B cell (primary cell): ENCODE data around the gene VSIG10L. TPM values are rescaled to one million over a fixed set of nuclear protein-coding genes. Genes with fewer than 3 reads are reported as not detected.
A peak's percentile ranks its signal among the peaks of the same experiment; 100 is the strongest.

Experiments
- ATAC-seq: fragments of 200-7000 bp; cut with Tn5 transposase; one replicate; pipeline ENCODE4 v1.10.0; 2021; ENCODE audit warnings: low read depth, mild to moderate bottlenecking, moderate number of reproducible peaks, moderate library complexity
- CTCF ChIA-PET: fragments of 350-600 bp; sonication (Branson Sonifier 250); formaldehyde crosslinking; loops from one replicate; lab custom pipeline; 2021; ENCODE audit warnings: antibody characterized with exemption, inconsistent platforms; lab: Charles Lee
- POLR2A ChIA-PET: fragments of 350-600 bp; sonication (Branson Sonifier 250); formaldehyde crosslinking; loops from one replicate; lab custom pipeline; 2021; ENCODE audit warnings: antibody characterized with exemption; lab: Charles Lee
- DNase-seq: peaks from one replicate; pipeline ENCODE4 v3.0.0; 2013
- H2AFZ ChIP-seq: 2 replicates; pipeline ENCODE4 v1.6.1; 2012; ENCODE audit warnings: mild to moderate bottlenecking, low read depth, low read length; ENCODE audit not compliant: insufficient read depth, poor library complexity, severe bottlenecking
- H3K27ac ChIP-seq, 2 donors: 1 replicate in 1 of 2; 2 replicates in 1 of 2; pipeline ENCODE4 v1.5.1; 2012 to 2013; ENCODE audit warnings: low read length in 2 of 2, mild to moderate bottlenecking in 2 of 2, moderate library complexity in 1 of 2
- H3K27me3 ChIP-seq, 4 experiments: fragments of 200-600 bp in 1 of 4; sonication (generic) in 1 of 4; replicated peaks in 1 of 4; 1 replicate in 2 of 4; 2 replicates in 2 of 4; pipeline versions ENCODE4 v1.6.1 to v1.7.0; 2013 to 2016; ENCODE audit warnings: low read length in 3 of 4, mild to moderate bottlenecking in 2 of 4, mixed read lengths in 1 of 4, moderate library complexity in 1 of 4; ENCODE audit not compliant: insufficient read depth in 4 of 4, control insufficient read depth in 3 of 4; ENCODE audit errors: control extremely low read depth in 1 of 4
- H3K36me3 ChIP-seq, 2 experiments: replicated peaks in 1 of 2; 1 replicate in 1 of 2; 2 replicates in 1 of 2; pipeline versions ENCODE4 v1.6.1 to v1.7.1; 2013; ENCODE audit warnings: low read length in 1 of 2; ENCODE audit not compliant: insufficient read depth in 2 of 2, control insufficient read depth in 1 of 2; ENCODE audit errors: control extremely low read depth in 1 of 2, extremely low read depth in 1 of 2
- H3K4me1 ChIP-seq, 2 donors: fragments of 200-600 bp in 1 of 2; sonication (generic) in 1 of 2; 1 replicate in 1 of 2; 2 replicates in 1 of 2; pipeline versions ENCODE4 v1.5.1 to v1.6.1; 2013 to 2017; ENCODE audit warnings: low read length in 2 of 2; ENCODE audit not compliant: control insufficient read depth in 2 of 2, insufficient read depth in 2 of 2
- H3K4me2 ChIP-seq: replicated peaks from 2 replicates; pipeline ENCODE3; 2012; ENCODE audit warnings: mild to moderate bottlenecking, low read depth, low read length; ENCODE audit not compliant: poor library complexity, severe bottlenecking
- H3K4me3 ChIP-seq, 5 experiments: fragments of 200-600 bp in 1 of 5; sonication (generic) in 1 of 5; 1 replicate in 3 of 5; 2 replicates in 2 of 5; pipeline versions ENCODE4 v1.5.1 to v1.7.0; 2011 to 2016; ENCODE audit warnings: low read length in 4 of 5, mild to moderate bottlenecking in 4 of 5, low read depth in 2 of 5, control low read depth in 1 of 5, moderate library complexity in 1 of 5; ENCODE audit not compliant: insufficient read depth in 1 of 5; ENCODE audit errors: control extremely low read depth in 1 of 5, extremely low read depth in 1 of 5
- H3K79me2 ChIP-seq: fragments of 200-600 bp; sonication (generic); one replicate; pipeline ENCODE4 v1.6.0; 2016; ENCODE audit warnings: low read length; ENCODE audit not compliant: control insufficient read depth, insufficient read depth
- H3K9ac ChIP-seq: fragments of 200-600 bp; sonication (generic); 2 replicates; pipeline ENCODE4 v1.6.1; 2017; ENCODE audit warnings: mild to moderate bottlenecking, low read length, moderate library complexity
- H3K9me3 ChIP-seq, 3 donors: one replicate each; pipeline versions ENCODE4 v1.6.1 to v1.7.1; 2013; ENCODE audit warnings: low read length in 2 of 3; ENCODE audit not compliant: control insufficient read depth in 2 of 3, insufficient read depth in 1 of 3; ENCODE audit errors: control extremely low read depth in 1 of 3
- H4K20me1 ChIP-seq: 2 replicates; pipeline ENCODE4 v1.6.0; 2012; ENCODE audit warnings: mild to moderate bottlenecking, low read length; ENCODE audit not compliant: insufficient read depth, control insufficient read depth, poor library complexity, severe bottlenecking
- H3K27ac Mint-ChIP-seq: one replicate; pipeline ENCODE4 v1.8.0; 2021; ENCODE audit warnings: mixed read lengths
- H3K27me3 Mint-ChIP-seq: one replicate; pipeline ENCODE4 v1.8.0; 2021; ENCODE audit warnings: mixed read lengths
- H3K4me1 Mint-ChIP-seq: one replicate; pipeline ENCODE4 v1.8.0; 2021; ENCODE audit warnings: mixed read lengths
- H3K4me3 Mint-ChIP-seq: one replicate; pipeline ENCODE4 v1.8.0; 2021; ENCODE audit warnings: mixed read lengths
- H3K9me3 Mint-ChIP-seq: one replicate; pipeline ENCODE4 v1.8.0; 2022; ENCODE audit warnings: mixed read lengths; ENCODE audit not compliant: insufficient read depth
- EZH2 ChIP-seq: IDR thresholded peaks from 2 replicates; pipeline ENCODE4 v1.6.1; 2012; ENCODE audit warnings: borderline replicate concordance, low read depth, mild to moderate bottlenecking, moderate library complexity, low read length; ENCODE audit not compliant: insufficient read depth, poor library complexity, severe bottlenecking
- WGBS: methylation state at CpG from one replicate; pipeline ENCODE4 v1.1.5; 2013; ENCODE audit warnings: missing lambda C conversion rate; ENCODE audit not compliant: insufficient coverage; 5-methylcytosine and 5-hydroxymethylcytosine counted together
- intact Hi-C: fragments of 100-400 bp; cut with micrococcal nuclease; formaldehyde crosslinking; loops from one replicate; pipeline ENCODE4 v1.10.0; 2022
- polyA plus RNA-seq: library from polyadenylated mRNA; depleted of rRNA; stranded (reverse); fragments of >200 nt; gene quantifications from 2 replicates; pipeline ENCODE4 v1.2.3, GENCODE V29; 2012
- total RNA-seq, 2 donors: library from RNA; stranded (reverse); fragments of 120-200 nt in 1 of 2; gene quantifications; 1 replicate in 1 of 2; 2 replicates in 1 of 2; pipeline versions ENCODE4 v1.2.3 to v1.2.4, GENCODE V29; 2013 to 2022
- TF ChIP-seq, protein P1 (sequence below): fragments of 200-600 bp; IDR thresholded peaks from one replicate; pipeline ENCODE4 v1.8.0; 2022; ENCODE audit warnings: antibody characterized with exemption, mild to moderate bottlenecking

Gene VSIG10L
- total and polyA plus RNA-seq, 2 donors (not counting 1 experiment from before 2014, with no cell fraction given), result 1.3 to 1.7 TPM

DNA sequence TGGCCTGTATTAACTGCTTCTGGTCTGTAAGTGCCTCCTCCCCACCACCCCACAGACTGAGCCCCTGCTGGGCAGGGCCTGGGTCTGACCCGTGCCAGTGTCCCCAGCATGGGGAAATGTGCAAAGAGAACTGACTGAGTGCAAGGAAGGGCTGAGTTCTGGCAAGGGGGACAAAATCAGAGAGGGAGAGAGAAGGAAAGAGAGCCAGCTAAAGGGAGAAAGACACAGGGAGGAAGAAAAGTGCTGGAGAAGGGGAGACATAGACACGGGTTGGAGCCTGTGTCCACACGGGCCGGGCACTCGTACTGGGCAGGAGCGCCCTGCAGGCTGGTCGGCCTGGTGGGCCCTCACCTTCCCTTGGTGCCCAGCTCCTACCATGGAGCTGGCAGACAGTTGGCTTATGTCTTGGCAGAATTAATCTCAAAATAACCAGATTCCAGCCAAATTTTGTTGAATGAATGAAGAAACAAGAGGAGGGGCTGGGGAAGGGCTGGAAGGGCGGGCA is 29.3 kb upstream of the VSIG10L start:
- ChIA-PET POLR2A (no interaction called here), CTCF (interaction anchor here (0.9 kb wide), 1 partner anchor 32 kb away, joined by 3 read pairs; no protein-coding TSS in a partner anchor)
- Histone ChIP-seq H3K4me1 (peaks cover 0 to 25% of the 10 kb centered on the region in 2 donors), H3K27ac (no peak overlapping the region), H3K79me2 (peaks cover 6% of the 10 kb centered on the region), H3K4me2 (no peak overlapping the region), H3K36me3 (no peaks in the 10 kb centered on the region), H3K4me3 (no peak overlapping the region), H3K27me3 (no peaks in the 10 kb centered on the region), H2AFZ (no peak overlapping the region), H3K9me3 (no peaks in the 10 kb centered on the region), H3K9ac (no peak overlapping the region), H4K20me1 (no peaks in the 10 kb centered on the region)
- H3K27ac Mint-ChIP-seq, result no peak overlapping the region
- DNase-seq (no peak), ATAC-seq (no peak)
- no peaks in the 10 kb centered on the region for H3K27me3 Mint-ChIP-seq
- intact Hi-C loops, result no loop called here
- peaks cover 15% of the 10 kb centered on the region for H3K4me1 Mint-ChIP-seq
- no peak for TF ChIP-seq EZH2
- TF ChIP-seq, protein P1, sequence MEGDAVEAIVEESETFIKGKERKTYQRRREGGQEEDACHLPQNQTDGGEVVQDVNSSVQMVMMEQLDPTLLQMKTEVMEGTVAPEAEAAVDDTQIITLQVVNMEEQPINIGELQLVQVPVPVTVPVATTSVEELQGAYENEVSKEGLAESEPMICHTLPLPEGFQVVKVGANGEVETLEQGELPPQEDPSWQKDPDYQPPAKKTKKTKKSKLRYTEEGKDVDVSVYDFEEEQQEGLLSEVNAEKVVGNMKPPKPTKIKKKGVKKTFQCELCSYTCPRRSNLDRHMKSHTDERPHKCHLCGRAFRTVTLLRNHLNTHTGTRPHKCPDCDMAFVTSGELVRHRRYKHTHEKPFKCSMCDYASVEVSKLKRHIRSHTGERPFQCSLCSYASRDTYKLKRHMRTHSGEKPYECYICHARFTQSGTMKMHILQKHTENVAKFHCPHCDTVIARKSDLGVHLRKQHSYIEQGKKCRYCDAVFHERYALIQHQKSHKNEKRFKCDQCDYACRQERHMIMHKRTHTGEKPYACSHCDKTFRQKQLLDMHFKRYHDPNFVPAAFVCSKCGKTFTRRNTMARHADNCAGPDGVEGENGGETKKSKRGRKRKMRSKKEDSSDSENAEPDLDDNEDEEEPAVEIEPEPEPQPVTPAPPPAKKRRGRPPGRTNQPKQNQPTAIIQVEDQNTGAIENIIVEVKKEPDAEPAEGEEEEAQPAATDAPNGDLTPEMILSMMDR, result no peak
- 94% methylated on average over 8 of the region's 8 CpGs for WGBS
- H3K4me3 Mint-ChIP-seq, result no peak overlapping the region
- no peaks in the 10 kb centered on the region for H3K9me3 Mint-ChIP-seq

GRCh38 chr19:51370230-51370629 is 28.3 kb upstream of the VSIG10L start:
- TF ChIP-seq, protein P1, result no peak
- no peak for TF ChIP-seq EZH2
- intact Hi-C loops, result no loop called here
- no peak overlapping the region for H3K4me3 ChIP-seq
- Mint-ChIP-seq H3K27ac (peak overlapping the region; percentile 34), H3K4me1 (peaks cover 20% of the 10 kb centered on the region), H3K27me3 (no peaks in the 10 kb centered on the region), H3K4me3 (peak overlapping the region; percentile 47), H3K9me3 (no peaks in the 10 kb centered on the region)
- ChIA-PET POLR2A (no interaction called here), CTCF (interaction anchor here (0.6 to 1.4 kb wide), 2 partner anchors 291 to 1488 kb away, joined by 3 to 5 read pairs; no protein-coding TSS in a partner anchor)
- ATAC-seq (no peak), DNase-seq (no peak)
- 99% methylated on average over 4 of the region's 4 CpGs for whole genome bisulfite sequencing
- no peak overlapping the region for H3K27ac ChIP-seq
- no peak overlapping the region for H2AFZ ChIP-seq
- H3K4me1 ChIP-seq, result peaks cover 4 to 32% of the 10 kb centered on the region in 2 donors
- H3K4me2 ChIP-seq, result no peak overlapping the region
- no peaks in the 10 kb centered on the region for H3K9me3 ChIP-seq
- peaks cover 11% of the 10 kb centered on the region for H3K79me2 ChIP-seq
- no peaks in the 10 kb centered on the region for H4K20me1 ChIP-seq
- H3K27me3 ChIP-seq, result no peaks in the 10 kb centered on the region
- no peak overlapping the region for H3K9ac ChIP-seq
- H3K36me3 ChIP-seq, result no peaks in the 10 kb centered on the region
